ENCODE measurements around the gene FNIP1.
"Not testable (repeated sequence)": the region's sequence is repeated elsewhere in the genome, so short reads cannot be mapped to it uniquely, and the experiment has no call there.

Gene FNIP1

DNA sequence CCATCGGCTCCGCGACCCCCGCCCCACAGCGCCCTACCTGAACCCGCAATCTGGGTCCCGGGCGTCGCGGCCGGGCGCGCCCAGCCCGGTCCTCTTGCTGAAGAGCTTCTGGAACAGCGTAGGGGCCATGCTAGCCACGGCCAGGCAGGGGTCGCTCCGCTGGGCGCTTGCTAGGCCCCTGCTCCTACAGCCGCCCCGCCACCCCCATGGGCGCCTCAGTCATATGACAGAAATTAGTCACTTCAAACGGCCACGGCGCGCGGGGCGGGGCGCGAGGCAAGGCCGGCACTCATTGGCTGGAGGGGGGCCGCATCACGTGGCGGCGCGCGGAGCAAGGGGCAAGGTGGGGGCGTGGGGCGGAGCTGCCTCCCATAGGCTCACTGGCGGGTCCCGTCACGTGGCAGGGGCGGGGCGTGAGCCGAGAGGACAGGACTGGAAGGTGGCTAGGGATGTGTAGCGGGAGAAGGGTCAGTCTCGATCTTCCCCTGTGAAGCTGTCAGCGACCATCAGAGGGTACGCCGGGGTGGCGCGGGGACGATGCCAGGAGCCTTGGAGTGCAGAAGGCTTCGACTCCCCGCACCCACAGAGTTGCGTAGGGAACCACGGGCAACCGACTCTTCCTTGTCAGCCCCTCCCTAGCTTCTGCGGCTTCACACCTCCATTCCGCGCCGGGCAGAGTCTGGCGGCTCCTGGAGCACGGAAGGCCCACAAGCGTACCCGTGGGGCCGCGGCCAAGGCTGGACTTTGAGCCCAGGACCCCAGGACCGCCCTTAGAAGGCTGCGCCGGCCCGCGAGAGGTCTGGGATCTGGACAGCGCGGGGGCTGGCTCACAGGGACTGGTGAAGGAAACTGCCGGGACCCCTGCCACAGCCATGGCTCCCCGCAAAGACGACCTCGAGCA, at the start of gene FNIP1:
FNIP1 (minus strand) TSS at position 225 of the 901 bp plus-strand sequence; CDS start at position 129, 96 bp downstream.
- peak; percentile 87 to 91 for DNase-seq (ENCODE audit: low read depth in 2 of 2)

- DNase-seq (ENCODE audit: low read depth in 2 of 2) = no peak
These were observed 49.7 kb upstream of the FNIP1 start for GRCh38 chr5:131846536-131846935.

DNA sequence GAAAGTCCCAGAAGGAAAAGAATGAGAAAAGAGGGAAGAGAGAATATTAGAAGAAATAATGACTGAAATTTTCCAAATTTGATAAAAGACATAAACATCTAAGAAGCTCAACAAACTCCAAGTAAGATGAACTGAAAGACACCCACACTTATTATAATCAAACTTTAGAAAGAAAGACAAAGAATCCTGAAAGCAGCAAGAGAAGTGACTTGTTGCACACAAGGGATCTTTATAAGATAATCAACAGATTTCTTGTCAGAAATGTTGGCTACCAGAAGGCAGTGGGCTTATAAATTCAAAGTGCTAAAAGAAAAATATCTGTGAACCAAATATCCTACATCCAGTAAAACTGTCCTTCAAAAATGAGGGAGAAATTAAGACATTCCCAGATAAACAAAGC, 49.0 kb upstream of the FNIP1 start:
- no peak for DNase-seq (ENCODE audit: low read depth in 2 of 2)

DNA sequence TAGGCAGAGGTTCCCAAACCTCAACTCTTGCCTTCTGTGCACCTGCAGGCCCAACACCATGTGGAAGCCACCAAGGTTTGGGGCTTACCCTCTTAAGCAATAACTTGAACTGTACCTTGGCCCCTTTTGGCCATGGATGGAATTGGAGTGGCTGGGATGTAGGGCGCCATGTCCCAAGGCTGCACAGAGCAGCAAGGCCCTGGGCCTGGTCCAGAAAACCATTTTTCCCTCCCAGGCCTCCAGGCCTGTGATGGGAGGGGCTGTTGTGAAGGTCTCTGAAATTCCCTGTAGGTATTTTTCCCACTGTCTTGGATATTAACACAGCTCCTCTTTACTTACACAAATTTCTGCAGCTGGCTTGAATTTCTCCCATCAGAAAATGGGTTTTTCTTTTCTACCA, 46.2 kb upstream of the FNIP1 start:
- DNase-seq (ENCODE audit: low read depth in 2 of 2) = not testable (repeated sequence)

GRCh38 chr5:131832702-131833101, 35.9 kb upstream of the FNIP1 start:
- DNase-seq (ENCODE audit: low read depth in 2 of 2) = not testable (repeated sequence)

DNA sequence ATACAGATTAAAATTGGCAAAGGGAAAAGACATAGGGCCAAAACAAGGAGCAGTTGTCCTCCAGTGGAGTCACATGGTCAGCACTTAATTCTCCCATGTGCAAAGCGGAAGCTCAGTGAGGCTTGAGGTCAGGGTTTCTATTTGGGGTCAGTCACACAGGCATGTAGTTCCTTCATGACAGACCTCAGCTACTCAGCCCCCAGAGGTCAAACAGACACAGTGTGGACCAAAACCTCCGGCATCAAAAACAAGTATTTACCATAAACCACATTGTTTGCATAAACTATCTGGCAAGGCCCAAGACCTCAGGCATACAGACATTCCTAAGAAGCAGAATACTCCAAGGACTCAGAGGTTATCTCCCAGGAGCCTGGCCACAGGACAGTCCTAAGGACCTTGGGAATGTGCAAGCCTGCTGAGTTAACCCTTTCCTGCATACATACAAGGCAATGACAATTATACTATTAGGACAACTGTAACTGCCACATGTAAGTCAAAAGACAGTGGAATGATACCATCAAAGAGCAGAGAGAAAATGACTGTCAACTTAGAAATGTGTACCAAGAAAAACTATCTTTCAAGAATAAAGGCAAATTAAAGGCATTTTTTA, 28.7 kb upstream of the FNIP1 start:
- DNase-seq (ENCODE audit: low read depth in 2 of 2) = no peak

GRCh38 chr5:131824631-131825030, 27.8 kb upstream of the FNIP1 start:
- DNase-seq (ENCODE audit: low read depth in 2 of 2) = no peak

- peak in 1 of 2 experiments; percentile 17 for DNase-seq (ENCODE audit: low read depth in 2 of 2)
These were observed 24.4 kb upstream of the FNIP1 start for GRCh38 chr5:131821221-131821620.

GRCh38 chr5:131818001-131818724, 21.3 kb upstream of the FNIP1 start:
- no peak for DNase-seq (ENCODE audit: low read depth in 2 of 2)

DNA sequence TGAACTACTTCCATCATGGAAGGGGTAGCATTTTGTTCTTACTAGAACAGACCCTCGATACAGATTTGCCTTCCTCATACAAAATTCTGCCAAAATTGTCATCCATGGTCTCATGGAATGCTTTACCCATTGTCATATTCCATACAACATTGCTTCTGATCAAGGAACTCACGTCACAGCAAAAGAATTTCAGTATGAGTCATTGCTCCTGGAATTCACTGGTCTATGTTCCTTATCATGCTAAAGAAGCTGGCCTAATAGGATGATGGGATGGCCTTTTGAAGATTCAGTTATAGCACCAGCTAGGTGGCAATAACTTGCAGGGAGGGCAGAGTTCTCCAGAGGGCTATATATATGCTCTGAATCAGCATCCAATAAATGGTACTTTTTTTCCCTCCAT, 18.2 kb upstream of the FNIP1 start:
- peak; percentile 56 to 62 for DNase-seq (ENCODE audit: low read depth in 2 of 2)

- DNase-seq (ENCODE audit: low read depth in 2 of 2) = no peak
These were observed 15.7 kb upstream of the FNIP1 start for GRCh38 chr5:131812371-131813160.

GRCh38 chr5:131810510-131811249, 13.9 kb upstream of the FNIP1 start:
- no peak for DNase-seq (ENCODE audit: low read depth in 2 of 2)

GRCh38 chr5:131795879-131796792, 681 bp downstream of the FNIP1 start:
- DNase-seq (ENCODE audit: low read depth in 2 of 2) = no peak

GRCh38 chr5:131795228-131795627, 1.6 kb downstream of the FNIP1 start:
- DNase-seq (ENCODE audit: low read depth in 2 of 2) = no peak

GRCh38 chr5:131794586-131794985, 2.2 kb downstream of the FNIP1 start:
- DNase-seq (ENCODE audit: low read depth in 2 of 2) = no peak

- no peak for DNase-seq (ENCODE audit: low read depth in 2 of 2)
These were observed 3.9 kb downstream of the FNIP1 start for GRCh38 chr5:131792896-131793295.

DNA sequence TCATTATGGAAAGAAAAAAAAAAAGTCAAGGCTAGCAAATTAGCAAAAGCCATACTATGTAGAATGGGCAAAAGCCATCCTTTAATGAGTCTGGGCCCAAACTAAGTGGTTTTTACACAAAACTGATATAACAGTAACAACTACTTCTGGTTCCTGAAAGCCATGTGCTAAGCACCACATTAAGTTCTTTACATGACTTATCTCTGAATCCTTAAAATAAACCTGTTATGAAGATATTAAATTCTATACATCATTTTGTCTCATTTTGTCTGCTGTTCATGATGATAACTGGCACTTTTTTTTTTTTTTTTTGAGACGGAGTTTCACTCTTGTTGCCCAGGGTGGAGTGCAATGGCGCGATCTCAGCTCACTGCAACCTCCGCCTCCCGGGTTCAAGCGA, 5.0 kb downstream of the FNIP1 start:
- no peak for DNase-seq (ENCODE audit: low read depth in 2 of 2)

- DNase-seq (ENCODE audit: low read depth in 2 of 2) = no peak
These were observed 6.3 kb downstream of the FNIP1 start for GRCh38 chr5:131790550-131790949.

DNA sequence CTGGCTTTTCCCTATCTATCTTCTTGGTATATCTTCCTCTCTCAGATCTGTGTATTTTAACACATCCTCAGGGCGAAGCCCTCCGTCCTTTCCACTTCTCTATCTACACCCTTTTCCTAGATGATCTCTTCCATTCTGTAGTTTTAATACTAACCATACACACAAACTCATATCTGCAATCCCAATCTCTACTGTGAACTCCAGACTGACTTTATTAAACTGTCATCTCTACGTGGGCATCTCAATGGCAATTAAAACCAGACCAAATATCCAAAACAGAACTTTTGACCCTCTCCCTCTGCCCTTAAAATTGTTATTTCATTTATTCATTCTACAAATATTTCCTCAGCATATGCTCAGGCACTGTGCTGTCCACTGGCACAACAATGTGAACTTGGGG, 7.1 kb downstream of the FNIP1 start:
- no peak for DNase-seq (ENCODE audit: low read depth in 2 of 2)

- DNase-seq (ENCODE audit: low read depth in 2 of 2) = no peak
These were observed 9.1 kb downstream of the FNIP1 start for GRCh38 chr5:131787736-131788135.
